Fibroblast of skin of right quadriceps (primary cell): Measurements from ENCODE around the gene KCNIP4.

Source experiments
- DNase-seq: peaks from one replicate; pipeline ENCODE4 v3.0.0-alpha.2; 2013

The KCNIP4 gene

GRCh38 chr4:21753084-21753760 is 195.3 kb downstream of the KCNIP4 start:
- no peak for DNase-seq

GRCh38 chr4:21752616-21753015 is 196.0 kb downstream of the KCNIP4 start:
- DNase-seq: no peak

GRCh38 chr4:21749924-21750323 is 198.6 kb downstream of the KCNIP4 start:
- DNase-seq: no peak

- no peak for DNase-seq
Measured at GRCh38 chr4:21749412-21749811, 199.2 kb downstream of the KCNIP4 start.

GRCh38 chr4:21744046-21744445 is 204.5 kb downstream of the KCNIP4 start:
- no peak for DNase-seq

GRCh38 chr4:21742326-21742725 is 206.2 kb downstream of the KCNIP4 start:
- no peak for DNase-seq

- no peak for DNase-seq
Measured at GRCh38 chr4:21738821-21739220, 209.8 kb downstream of the KCNIP4 start.

- no peak for DNase-seq
Measured at GRCh38 chr4:21735866-21736265, 212.7 kb downstream of the KCNIP4 start.

- DNase-seq: no peak
Measured at GRCh38 chr4:21733894-21734630, 214.5 kb downstream of the KCNIP4 start.

- no peak for DNase-seq
Measured at GRCh38 chr4:21728304-21728703, 220.3 kb downstream of the KCNIP4 start.

GRCh38 chr4:21726255-21726815 is 222.2 kb downstream of the KCNIP4 start:
- no peak for DNase-seq

GRCh38 chr4:21722157-21722839 is 226.3 kb downstream of the KCNIP4 start:
- no peak for DNase-seq

- DNase-seq: no peak
Measured at GRCh38 chr4:21716531-21716930, 232.0 kb downstream of the KCNIP4 start.

GRCh38 chr4:21710179-21710835 is 238.3 kb downstream of the KCNIP4 start:
- DNase-seq: no peak

GRCh38 chr4:21709761-21710160 is 238.8 kb downstream of the KCNIP4 start:
- no peak for DNase-seq

- DNase-seq: no peak
Measured at GRCh38 chr4:21709031-21709430, 239.5 kb downstream of the KCNIP4 start.

- no peak for DNase-seq
Measured at GRCh38 chr4:21699446-21699845, 249.1 kb downstream of the KCNIP4 start.

GRCh38 chr4:21697583-21697982 is 251.0 kb downstream of the KCNIP4 start:
- peak; percentile 0 for DNase-seq

GRCh38 chr4:21695141-21695540 is 253.4 kb downstream of the KCNIP4 start:
- no peak for DNase-seq

- DNase-seq: no peak
Measured at GRCh38 chr4:21692241-21692640, 256.3 kb downstream of the KCNIP4 start.

GRCh38 chr4:21688596-21689265 is 259.8 kb downstream of the KCNIP4 start:
- no peak for DNase-seq

GRCh38 chr4:21685911-21686310 is 262.7 kb downstream of the KCNIP4 start:
- DNase-seq: no peak
